CD14-positive monocyte (primary cell): Measurements from ENCODE around the gene TLR9. TPM values are rescaled to one million over a fixed set of nuclear protein-coding genes. Genes with fewer than 3 reads are reported as not detected.

ENCODE experiments used
- DNase-seq, 3 donors: peaks; one replicate each; pipeline ENCODE4 v3.0.0-alpha.2; 2011 to 2022
- H2AFZ ChIP-seq: 2 replicates; pipeline ENCODE4 v1.6.0; 2012; ENCODE audit warnings: mild to moderate bottlenecking, low read depth, low read length, inconsistent platforms; ENCODE audit not compliant: insufficient read depth, poor library complexity, severe bottlenecking
- H3K27ac ChIP-seq, 2 donors: 1 replicate in 1 of 2; 2 replicates in 1 of 2; pipeline ENCODE4 v1.5.1; 2012 to 2013; ENCODE audit warnings: low read length in 2 of 2, control low read depth in 1 of 2, inconsistent platforms in 1 of 2, low read depth in 1 of 2, mild to moderate bottlenecking in 1 of 2
- H3K27me3 ChIP-seq, 2 donors: one replicate each; pipeline versions ENCODE4 v1.6.0 to v1.6.1; 2011 to 2013; ENCODE audit warnings: low read length in 2 of 2; ENCODE audit not compliant: control insufficient read depth in 2 of 2, insufficient read depth in 2 of 2
- H3K36me3 ChIP-seq, 2 donors: replicated peaks in 1 of 2; 1 replicate in 1 of 2; 2 replicates in 1 of 2; pipeline versions ENCODE4 v1.5.1 to v1.6.1; 2012 to 2013; ENCODE audit warnings: low read length in 2 of 2, control low read depth in 1 of 2, inconsistent platforms in 1 of 2, mild to moderate bottlenecking in 1 of 2; ENCODE audit not compliant: insufficient read depth in 2 of 2, control insufficient read depth in 1 of 2
- H3K4me1 ChIP-seq, 2 donors: 1 replicate in 1 of 2; 2 replicates in 1 of 2; pipeline versions ENCODE4 v1.5.1 to v1.6.1; 2012 to 2013; ENCODE audit warnings: low read length in 2 of 2, control low read depth in 1 of 2, inconsistent platforms in 1 of 2, mild to moderate bottlenecking in 1 of 2, moderate library complexity in 1 of 2; ENCODE audit not compliant: insufficient read depth in 2 of 2, control insufficient read depth in 1 of 2
- H3K4me2 ChIP-seq: replicated peaks from 2 replicates; pipeline ENCODE3; 2012; ENCODE audit warnings: low read length, moderate library complexity, mild to moderate bottlenecking; ENCODE audit not compliant: poor library complexity, severe bottlenecking; ENCODE audit errors: extremely low read depth
- H3K4me3 ChIP-seq, 3 experiments: fragments of 200-600 bp in 1 of 3; sonication (generic) in 1 of 3; replicated peaks in 1 of 3; 1 replicate in 2 of 3; 2 replicates in 1 of 3; pipeline ENCODE4 v1.5.1; 2011 to 2013; ENCODE audit warnings: low read length in 3 of 3, mild to moderate bottlenecking in 3 of 3, control low read depth in 2 of 3, low read depth in 2 of 3, inconsistent platforms in 1 of 3, moderate library complexity in 1 of 3
- H3K79me2 ChIP-seq: 2 replicates; pipeline ENCODE4 v1.6.0; 2012; ENCODE audit warnings: mild to moderate bottlenecking, control low read depth, inconsistent platforms, low read length, moderate library complexity; ENCODE audit not compliant: insufficient read depth
- H3K9ac ChIP-seq: 2 replicates; pipeline ENCODE4 v1.6.0; 2017; ENCODE audit warnings: low read length, mild to moderate bottlenecking; ENCODE audit not compliant: insufficient read depth, poor library complexity, severe bottlenecking
- H3K9me3 ChIP-seq, 2 donors: replicated peaks in 1 of 2; 1 replicate in 1 of 2; 2 replicates in 1 of 2; pipeline versions ENCODE4 v1.5.1 to v1.6.1; 2012 to 2013; ENCODE audit warnings: low read length in 2 of 2, control low read depth in 1 of 2; ENCODE audit not compliant: control insufficient read depth in 1 of 2, insufficient read depth in 1 of 2
- H4K20me1 ChIP-seq: 2 replicates; pipeline ENCODE4 v1.6.0; 2012; ENCODE audit warnings: mild to moderate bottlenecking, low read length, control low read depth, moderate library complexity; ENCODE audit not compliant: insufficient read depth
- H3K27ac Mint-ChIP-seq, 7 donors: one replicate each; pipeline ENCODE4 v1.8.0; 2020; ENCODE audit warnings: mild to moderate bottlenecking in 7 of 7, mixed read lengths in 7 of 7, moderate library complexity in 6 of 7, inconsistent platforms in 2 of 7
- H3K27me3 Mint-ChIP-seq, 3 donors: one replicate each; pipeline ENCODE4 v1.8.0; 2021 to 2022; ENCODE audit warnings: low read depth in 3 of 3, mild to moderate bottlenecking in 3 of 3, mixed read lengths in 3 of 3, moderate library complexity in 3 of 3, inconsistent platforms in 1 of 3
- H3K36me3 Mint-ChIP-seq, 2 donors: one replicate each; pipeline ENCODE4 v1.8.0; 2020; ENCODE audit warnings: mixed read lengths in 2 of 2, inconsistent platforms in 1 of 2, mild to moderate bottlenecking in 1 of 2
- H3K4me1 Mint-ChIP-seq: one replicate; pipeline ENCODE4 v1.8.0; 2020; ENCODE audit warnings: mild to moderate bottlenecking, mixed read lengths
- H3K4me3 Mint-ChIP-seq, 2 donors: one replicate each; pipeline ENCODE4 v1.8.0; 2020; ENCODE audit warnings: mild to moderate bottlenecking in 2 of 2, mixed read lengths in 2 of 2, moderate library complexity in 1 of 2
- H3K9me3 Mint-ChIP-seq, 7 donors: one replicate each; pipeline ENCODE4 v1.8.0; 2020 to 2022; ENCODE audit warnings: mixed read lengths in 7 of 7, mild to moderate bottlenecking in 6 of 7, moderate library complexity in 6 of 7, inconsistent platforms in 2 of 7
- WGBS: methylation state at CpG from one replicate; pipeline ENCODE4 v1.1.5; 2013; ENCODE audit warnings: missing lambda C conversion rate; ENCODE audit not compliant: insufficient coverage; 5-methylcytosine and 5-hydroxymethylcytosine counted together
- intact Hi-C, 2 donors: fragments of 100-400 bp; cut with micrococcal nuclease; formaldehyde crosslinking; loops; one replicate each; pipeline versions ENCODE4 v1.15.0 to v1.15.1; 2023
- polyA plus RNA-seq, 3 donors: library from polyadenylated mRNA; depleted of rRNA in 1 of 3; unstranded in 2 of 3; stranded (reverse) in 1 of 3; fragments of 300-500 nt in 2 of 3; fragments of >200 nt in 1 of 3; fragmentation: Illumina TruSeq in 2 of 3; gene quantifications; 1 replicate in 2 of 3; 2 replicates in 1 of 3; pipeline ENCODE4 v1.2.3, GENCODE V29; 2012 to 2021
- TF ChIP-seq, protein P1 (sequence below): fragments of 200-600 bp; IDR thresholded peaks from one replicate; pipeline ENCODE4 v1.8.0; 2022; ENCODE audit warnings: antibody characterized with exemption, mild to moderate bottlenecking

TLR9 gene
- polyA plus RNA-seq, 3 donors = 0.91 TPM; not detected in 2

- no peaks in the 10 kb centered on the region for H3K27me3 ChIP-seq
- peaks cover 2% of the 10 kb centered on the region for H3K79me2 ChIP-seq
- no peaks in the 10 kb centered on the region for H4K20me1 ChIP-seq
- intact Hi-C loops = no loop called here
- H3K27me3 Mint-ChIP-seq = peaks cover 0 to 4% (median 0%) of the 10 kb centered on the region in 3 donors
- no peak overlapping the region for H3K9ac ChIP-seq
- H3K36me3 ChIP-seq = no peaks in the 10 kb centered on the region
- H3K36me3 Mint-ChIP-seq = peaks cover 0 to 1% of the 10 kb centered on the region in 2 donors
- TF ChIP-seq, protein P1, sequence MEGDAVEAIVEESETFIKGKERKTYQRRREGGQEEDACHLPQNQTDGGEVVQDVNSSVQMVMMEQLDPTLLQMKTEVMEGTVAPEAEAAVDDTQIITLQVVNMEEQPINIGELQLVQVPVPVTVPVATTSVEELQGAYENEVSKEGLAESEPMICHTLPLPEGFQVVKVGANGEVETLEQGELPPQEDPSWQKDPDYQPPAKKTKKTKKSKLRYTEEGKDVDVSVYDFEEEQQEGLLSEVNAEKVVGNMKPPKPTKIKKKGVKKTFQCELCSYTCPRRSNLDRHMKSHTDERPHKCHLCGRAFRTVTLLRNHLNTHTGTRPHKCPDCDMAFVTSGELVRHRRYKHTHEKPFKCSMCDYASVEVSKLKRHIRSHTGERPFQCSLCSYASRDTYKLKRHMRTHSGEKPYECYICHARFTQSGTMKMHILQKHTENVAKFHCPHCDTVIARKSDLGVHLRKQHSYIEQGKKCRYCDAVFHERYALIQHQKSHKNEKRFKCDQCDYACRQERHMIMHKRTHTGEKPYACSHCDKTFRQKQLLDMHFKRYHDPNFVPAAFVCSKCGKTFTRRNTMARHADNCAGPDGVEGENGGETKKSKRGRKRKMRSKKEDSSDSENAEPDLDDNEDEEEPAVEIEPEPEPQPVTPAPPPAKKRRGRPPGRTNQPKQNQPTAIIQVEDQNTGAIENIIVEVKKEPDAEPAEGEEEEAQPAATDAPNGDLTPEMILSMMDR = no peak
- no peaks in the 10 kb centered on the region for H3K9me3 Mint-ChIP-seq
- H3K4me3 ChIP-seq = no peak overlapping the region
- WGBS = no CpG with 5 or more reads among the region's 4 CpGs
- no peak overlapping the region for H2AFZ ChIP-seq
- H3K4me3 Mint-ChIP-seq = no peak overlapping the region
- peaks cover 55% of the 10 kb centered on the region in 2 donors for H3K4me1 ChIP-seq
- H3K4me2 ChIP-seq = no peak overlapping the region
- H3K27ac Mint-ChIP-seq = no peak overlapping the region
- no peak for DNase-seq
- no peaks in the 10 kb centered on the region for H3K9me3 ChIP-seq
- peaks cover 57% of the 10 kb centered on the region for H3K4me1 Mint-ChIP-seq
- H3K27ac ChIP-seq = no peak overlapping the region
Observed at GRCh38 chr3:52191663-52192062, 33.8 kb downstream of the TLR9 start.

DNA sequence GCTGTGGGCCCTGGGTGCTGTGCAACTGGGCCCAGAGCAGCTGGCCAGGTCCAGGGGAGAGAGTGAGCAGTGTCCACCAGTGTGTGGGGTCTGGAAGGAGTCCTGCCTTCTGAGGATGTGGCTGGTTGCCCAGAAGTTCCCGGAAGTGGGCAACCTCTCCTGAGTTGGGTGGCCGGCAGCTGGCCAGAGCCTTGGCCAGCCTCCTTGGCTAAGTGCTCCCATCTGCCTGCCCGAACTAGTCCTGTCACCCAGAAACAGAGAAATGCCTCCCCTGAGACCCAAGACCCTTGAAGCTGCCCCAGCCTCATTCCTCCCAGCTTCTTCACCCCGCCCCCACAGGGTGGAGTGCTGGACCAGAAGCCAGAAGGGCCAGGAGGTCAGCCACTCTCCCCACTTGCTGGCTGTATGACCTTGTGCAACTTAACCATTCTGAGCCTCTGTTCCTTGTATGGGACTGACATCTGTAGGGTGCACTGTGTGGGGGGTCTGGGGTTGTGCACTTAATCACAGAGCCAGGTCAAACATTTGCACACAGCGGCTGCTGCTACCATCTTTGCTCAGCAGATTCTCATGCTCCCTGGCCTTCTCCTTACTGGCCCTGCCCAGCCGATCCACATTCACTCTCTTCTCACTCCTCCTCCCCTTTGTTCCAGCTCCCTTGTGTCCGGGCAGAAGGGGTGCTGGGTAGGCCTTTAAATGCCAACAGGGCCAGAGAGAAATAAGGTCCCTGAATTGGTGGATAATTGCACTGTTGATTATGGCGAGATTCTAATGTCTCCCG, 35.0 kb downstream of the TLR9 start:
- TF ChIP-seq, protein P1 = no peak
- Histone ChIP-seq H3K79me2 (peaks cover 9% of the 10 kb centered on the region), H3K4me1 (peaks cover 53 to 55% of the 10 kb centered on the region in 2 donors), H2AFZ (no peak overlapping the region), H4K20me1 (no peaks in the 10 kb centered on the region), H3K4me3 (no peak overlapping the region), H3K9me3 (no peaks in the 10 kb centered on the region), H3K27me3 (no peaks in the 10 kb centered on the region), H3K9ac (no peak overlapping the region), H3K27ac (no peak overlapping the region), H3K36me3 (no peaks in the 10 kb centered on the region), H3K4me2 (no peak overlapping the region)
- peaks cover 57% of the 10 kb centered on the region for H3K4me1 Mint-ChIP-seq
- no peaks in the 10 kb centered on the region for H3K9me3 Mint-ChIP-seq
- peak overlapping the region in 3 of 7 donors; percentile 41 to 90 (median 72) for H3K27ac Mint-ChIP-seq
- H3K4me3 Mint-ChIP-seq = no peak overlapping the region
- H3K27me3 Mint-ChIP-seq = peaks cover 0 to 4% (median 0%) of the 10 kb centered on the region in 3 donors
- DNase-seq = no peak
- WGBS = 90% methylated on average over 2 of the region's 9 CpGs
- intact Hi-C loops = no loop called here
- H3K36me3 Mint-ChIP-seq = peaks cover 0 to 5% of the 10 kb centered on the region in 2 donors
